ENCODE measurements around the gene HSD17B12. TPM values are rescaled to one million over a fixed set of nuclear protein-coding genes. Genes with fewer than 3 reads are reported as not detected.

HSD17B12 gene
- total and polyA plus RNA-seq, 2 of the 8 experiments (the other 6 are each of a cell fraction or from before 2014, with no cell fraction given) = 46.0 to 121 TPM

- H3K27me3 ChIP-seq (replicated peaks in 1 of 4; ENCODE audit: control insufficient read depth in 3 of 4, extremely low read depth in 1 of 4, insufficient read depth in 3 of 4, low read length in 3 of 4) = no peaks in the 10 kb centered on the region
- no peak overlapping the region for H3K18ac ChIP-seq (ENCODE audit: extremely low read depth, low read length)
- no peaks in the 10 kb centered on the region for H3K79me1 ChIP-seq (ENCODE audit: low read depth, low read length)
- H4K5ac ChIP-seq (ENCODE audit: insufficient read length, low read depth, low read length) = no peak overlapping the region
- no peak overlapping the region for H2AK5ac ChIP-seq (ENCODE audit: low read depth, low read length)
- H3K79me2 ChIP-seq (ENCODE audit: control insufficient read depth in 1 of 2, insufficient read depth in 2 of 2, low read length in 2 of 2) = peaks cover 0 to 2% of the 10 kb centered on the region in 2 experiments; a peak in 1 of 4 replicates
- H3K23ac ChIP-seq (ENCODE audit: insufficient read length) = no peak overlapping the region
- FAIRE-seq (no peak), DNase-seq (ENCODE audit: low read depth in 1 of 2, low spot score in 2 of 2) (no peak)
- H2BK12ac ChIP-seq (ENCODE audit: low read depth, low read length) = no peak overlapping the region
- no peak overlapping the region for H2BK5ac ChIP-seq (ENCODE audit: low read depth, low read length)
- no peak overlapping the region for H2BK15ac ChIP-seq (ENCODE audit: low read length)
- no peak overlapping the region for H3K56ac ChIP-seq (replicated peaks; ENCODE audit: insufficient read length, low read depth, low read length)
- ChIA-PET CTCF (ENCODE audit: partially characterized antibody) (no interaction called here), POLR2A (ENCODE audit: partially characterized antibody) (no interaction called here)
- H4K91ac ChIP-seq (replicated peaks; ENCODE audit: insufficient read length, low read length) = no peak overlapping the region
- no peak overlapping the region for H3K4me2 ChIP-seq (ENCODE audit: insufficient read depth in 1 of 2, low read depth in 2 of 2, low read length in 2 of 2)
- no peak overlapping the region for H3K27ac ChIP-seq (ENCODE audit: low read depth, low read length)
- no peaks in the 10 kb centered on the region for H3K23me2 ChIP-seq (ENCODE audit: low read depth, low read length)
- H3K4me3 ChIP-seq (ENCODE audit: extremely low read depth in 1 of 4, insufficient read depth in 2 of 4, low read depth in 3 of 4, low read length in 4 of 4) = no peak overlapping the region
- TF ChIP-seq CHD1 (IDR thresholded peaks at IDR 0.05; ENCODE audit: low read depth, low read length) (no peak), HDAC6 (IDR thresholded peaks at IDR 0.05; ENCODE audit: low read depth, low read length) (no peak), CBX5 (IDR thresholded peaks at IDR 0.05; ENCODE audit: low read depth, low read length) (no peak), SIN3A (conservative IDR thresholded peaks at IDR 0.05 in 1 of 2, IDR thresholded peaks at IDR 0.05 in 1 of 2; ENCODE audit: low read depth in 1 of 2, low read length in 2 of 2) (no peak)
- no peak overlapping the region for H2BK20ac ChIP-seq (ENCODE audit: low read length)
- no peak overlapping the region for H2AFZ ChIP-seq (ENCODE audit: low read length)
- H4K8ac ChIP-seq (ENCODE audit: extremely low read depth, insufficient read depth, low read length) = no peak overlapping the region
- peaks cover 0 to 3% (median 0%) of the 10 kb centered on the region in 4 experiments; a peak in 2 of 8 replicates for H3K36me3 ChIP-seq (ENCODE audit: control insufficient read depth in 2 of 4, insufficient read depth in 4 of 4, low read length in 3 of 4)
- no peaks in the 10 kb centered on the region for H4K20me1 ChIP-seq (replicated peaks in 1 of 2; ENCODE audit: control insufficient read depth in 1 of 2, insufficient read depth in 2 of 2, low read length in 2 of 2)
- no peak overlapping the region for H2BK120ac ChIP-seq (replicated peaks; ENCODE audit: low read depth, low read length)
- 85% methylated on average over 3 of the region's 3 CpGs; no CpG with 5 or more reads in 1 of the 2 experiments for WGBS, 2 experiments (ENCODE audit: extremely low coverage in 1 of 2, insufficient coverage in 1 of 2, insufficient read length in 1 of 2, insufficient replicate concordance in 2 of 2, low coverage in 1 of 2, low lambda C conversion rate in 2 of 2, missing lambda C conversion rate in 1 of 2)
- peaks cover 3 to 8% of the 10 kb centered on the region in 2 experiments; a peak in 3 of 4 replicates for H3K9me3 ChIP-seq (ENCODE audit: insufficient read depth in 2 of 2, low read depth in 1 of 2, low read length in 1 of 2)
- no peak overlapping the region for H3K4ac ChIP-seq (replicated peaks; ENCODE audit: insufficient read length, low read depth, low read length)
- H3K4me1 ChIP-seq (replicated peaks in 1 of 4; ENCODE audit: control insufficient read depth in 3 of 4, insufficient read depth in 4 of 4, low read length in 3 of 4) = no peaks in the 10 kb centered on the region
- no peak overlapping the region for H3K9ac ChIP-seq (replicated peaks in 1 of 4; ENCODE audit: extremely low read depth in 1 of 4, low read depth in 3 of 4, low read length in 3 of 4)
- H3K14ac ChIP-seq (ENCODE audit: insufficient read length) = no peak overlapping the region
Measured at GRCh38 chr11:43786016-43786415, 105.5 kb downstream of the HSD17B12 start.

Measured in H1 (cell line).